Transverse colon (tissue), 4 donors: ENCODE measurements around the gene SAA4. TPM values are rescaled to one million over a fixed set of nuclear protein-coding genes. Genes with fewer than 3 reads are reported as not detected.

Source experiments
- DNase-seq: peaks from one replicate; pipeline ENCODE4 v3.0.0-alpha.2; 2019
- H3K27ac ChIP-seq, 4 donors: fragments of 200-600 bp; sonication (generic); 2 replicates each; pipeline ENCODE4 v1.5.1; 2016 to 2018; ENCODE audit warnings: inconsistent platforms in 4 of 4
- H3K27me3 ChIP-seq: fragments of 200-600 bp; sonication (generic); 2 replicates; pipeline ENCODE4 v1.5.1; 2017; ENCODE audit warnings: inconsistent platforms
- H3K36me3 ChIP-seq, 4 donors: fragments of 200-600 bp; sonication (generic); 2 replicates each; pipeline ENCODE4 v1.5.1; 2017 to 2019; ENCODE audit warnings: inconsistent platforms in 4 of 4
- H3K4me1 ChIP-seq, 4 donors: fragments of 200-600 bp; sonication (generic); 2 replicates each; pipeline ENCODE4 v1.5.1; 2017 to 2020; ENCODE audit warnings: inconsistent platforms in 4 of 4
- H3K4me3 ChIP-seq, 4 donors: fragments of 200-600 bp; sonication (generic); 1 replicate in 1 of 4; 2 replicates in 3 of 4; pipeline versions ENCODE4 v1.5.1 to v1.6.1; 2017 to 2019; ENCODE audit warnings: inconsistent platforms in 4 of 4
- H3K9me3 ChIP-seq, 2 donors: fragments of 200-600 bp; sonication (generic); 2 replicates each; pipeline ENCODE4 v1.5.1; 2017 to 2019; ENCODE audit warnings: inconsistent platforms in 2 of 2
- EP300 ChIP-seq: sonication (generic); formaldehyde crosslinking; IDR thresholded peaks from one replicate; pipeline ENCODE4 v1.6.1; 2017; ENCODE audit warnings: antibody characterized with exemption, low read depth
- POLR2A ChIP-seq: fragments of 450-650 bp; IDR thresholded peaks from one replicate; pipeline ENCODE4 v1.6.1; 2016; ENCODE audit warnings: antibody characterized with exemption, mild to moderate bottlenecking, moderate library complexity
- POLR2AphosphoS5 ChIP-seq, 3 donors: sonication (generic); formaldehyde crosslinking; IDR thresholded peaks; one replicate each; pipeline ENCODE4 v1.6.1; 2016; ENCODE audit warnings: antibody characterized with exemption in 3 of 3
- WGBS, 2 donors: methylation state at CpG; one replicate each; pipeline ENCODE4 v1.1.5; 2018; ENCODE audit warnings: low coverage in 1 of 2; 5-methylcytosine and 5-hydroxymethylcytosine counted together
- in situ Hi-C, 4 donors: fragments of 200-750 bp; cut with MboI; loops; one replicate each; pipeline versions ENCODE4 v1.15.0 to v1.15.1; 2017; ENCODE audit warnings: low sequenced_read_pairs in 3 of 4, low pct_ligation_motif_present in 1 of 4, low pct_unique_long_range_greater_than_20kb in 1 of 4
- intact Hi-C: fragments of 100-400 bp; cut with DNase I; formaldehyde crosslinking; loops from one replicate; pipeline ENCODE4 v1.15.1; 2023; ENCODE audit warnings: low total_unique reads
- total RNA-seq, 4 donors: library from RNA; depleted of rRNA; stranded (reverse); fragments of >200 nt; gene quantifications; one replicate each; pipeline ENCODE4 v1.1.0, GENCODE V29; 2016
- TF ChIP-seq, protein P1 (sequence below), 5 experiments: fragments of 200-600 bp in 3 of 5; fragments of 450-650 bp in 2 of 5; sonication (generic) in 3 of 5; IDR thresholded peaks; 1 replicate in 2 of 5; 2 replicates in 3 of 5; pipeline ENCODE4 v1.5.1; 2016 to 2017; ENCODE audit warnings: antibody characterized with exemption in 5 of 5, inconsistent platforms in 3 of 5, mild to moderate bottlenecking in 2 of 5, moderate library complexity in 1 of 5

Gene SAA4
- total RNA-seq, 4 donors from 2014 or later = not detected

DNA sequence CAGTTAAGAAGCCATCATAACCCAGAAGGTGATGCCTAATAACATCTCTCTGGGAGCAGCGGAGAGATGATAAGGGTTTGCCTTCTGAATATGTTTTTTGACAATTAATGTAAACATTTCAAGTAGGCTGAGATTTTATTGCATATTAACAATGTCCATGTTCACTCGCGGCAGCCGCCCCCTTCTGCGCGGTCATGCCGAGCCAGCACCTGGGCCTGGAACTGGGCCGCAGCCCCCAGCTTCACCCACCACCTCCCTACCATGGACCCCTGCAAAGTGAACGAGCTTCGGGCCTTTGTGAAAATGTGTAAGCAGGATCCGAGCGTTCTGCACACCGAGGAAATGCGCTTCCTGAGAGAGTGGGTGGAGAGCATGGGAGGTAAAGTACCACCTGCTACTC lies 25.1 kb upstream of the SAA4 start:
- H3K27me3 ChIP-seq = no peaks in the 10 kb centered on the region
- no peaks in the 10 kb centered on the region for H3K9me3 ChIP-seq
- no peak overlapping the region for H3K27ac ChIP-seq
- no peak for DNase-seq
- no peaks in the 10 kb centered on the region for H3K4me1 ChIP-seq
- WGBS, 2 donors = 92% methylated on average over 14 of the region's 14 CpGs; no CpG with 5 or more reads in 1 of the 2 donors
- no peak overlapping the region for H3K4me3 ChIP-seq
- no peaks in the 10 kb centered on the region for H3K36me3 ChIP-seq
- no peak for TF ChIP-seq EP300
- TF ChIP-seq, protein P1, sequence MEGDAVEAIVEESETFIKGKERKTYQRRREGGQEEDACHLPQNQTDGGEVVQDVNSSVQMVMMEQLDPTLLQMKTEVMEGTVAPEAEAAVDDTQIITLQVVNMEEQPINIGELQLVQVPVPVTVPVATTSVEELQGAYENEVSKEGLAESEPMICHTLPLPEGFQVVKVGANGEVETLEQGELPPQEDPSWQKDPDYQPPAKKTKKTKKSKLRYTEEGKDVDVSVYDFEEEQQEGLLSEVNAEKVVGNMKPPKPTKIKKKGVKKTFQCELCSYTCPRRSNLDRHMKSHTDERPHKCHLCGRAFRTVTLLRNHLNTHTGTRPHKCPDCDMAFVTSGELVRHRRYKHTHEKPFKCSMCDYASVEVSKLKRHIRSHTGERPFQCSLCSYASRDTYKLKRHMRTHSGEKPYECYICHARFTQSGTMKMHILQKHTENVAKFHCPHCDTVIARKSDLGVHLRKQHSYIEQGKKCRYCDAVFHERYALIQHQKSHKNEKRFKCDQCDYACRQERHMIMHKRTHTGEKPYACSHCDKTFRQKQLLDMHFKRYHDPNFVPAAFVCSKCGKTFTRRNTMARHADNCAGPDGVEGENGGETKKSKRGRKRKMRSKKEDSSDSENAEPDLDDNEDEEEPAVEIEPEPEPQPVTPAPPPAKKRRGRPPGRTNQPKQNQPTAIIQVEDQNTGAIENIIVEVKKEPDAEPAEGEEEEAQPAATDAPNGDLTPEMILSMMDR (IDR thresholded peaks at IDR 0.05) = no peak
- TF ChIP-seq POLR2A = no peak
- TF ChIP-seq POLR2AphosphoS5 (IDR thresholded peaks at IDR 0.05) = no peak
- in situ Hi-C loops = no loop called here
- intact Hi-C loops = no loop called here

DNA sequence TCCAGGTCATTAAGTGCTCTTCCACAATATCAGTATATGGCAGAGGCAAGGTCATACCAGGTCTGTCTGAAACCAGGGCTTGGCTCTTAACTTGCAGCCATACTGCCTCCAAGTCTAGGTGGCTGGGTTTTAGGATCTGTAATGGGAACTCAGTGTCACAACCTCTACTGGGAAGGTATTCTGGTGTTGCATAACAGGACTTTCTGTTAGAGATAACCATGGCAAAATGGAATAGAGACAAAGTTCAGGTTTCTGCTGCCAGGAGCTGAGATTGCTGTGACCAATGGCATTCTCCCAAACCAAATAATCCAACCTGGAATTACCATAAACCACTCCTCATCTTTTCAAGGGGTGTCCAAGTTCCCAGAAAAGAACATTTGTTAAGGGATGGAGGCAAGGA lies 22.7 kb upstream of the SAA4 start:
- no peaks in the 10 kb centered on the region for H3K27me3 ChIP-seq
- no peak overlapping the region for H3K4me3 ChIP-seq
- H3K36me3 ChIP-seq = no peaks in the 10 kb centered on the region
- TF ChIP-seq EP300 (no peak), POLR2A (no peak), POLR2AphosphoS5 (IDR thresholded peaks at IDR 0.05) (no peak)
- TF ChIP-seq, protein P1 (IDR thresholded peaks at IDR 0.05) = no peak
- no peaks in the 10 kb centered on the region for H3K9me3 ChIP-seq
- intact Hi-C loops = no loop called here
- no peak for DNase-seq
- no peak overlapping the region for H3K27ac ChIP-seq
- H3K4me1 ChIP-seq = no peaks in the 10 kb centered on the region
- in situ Hi-C loops = no loop called here

DNA sequence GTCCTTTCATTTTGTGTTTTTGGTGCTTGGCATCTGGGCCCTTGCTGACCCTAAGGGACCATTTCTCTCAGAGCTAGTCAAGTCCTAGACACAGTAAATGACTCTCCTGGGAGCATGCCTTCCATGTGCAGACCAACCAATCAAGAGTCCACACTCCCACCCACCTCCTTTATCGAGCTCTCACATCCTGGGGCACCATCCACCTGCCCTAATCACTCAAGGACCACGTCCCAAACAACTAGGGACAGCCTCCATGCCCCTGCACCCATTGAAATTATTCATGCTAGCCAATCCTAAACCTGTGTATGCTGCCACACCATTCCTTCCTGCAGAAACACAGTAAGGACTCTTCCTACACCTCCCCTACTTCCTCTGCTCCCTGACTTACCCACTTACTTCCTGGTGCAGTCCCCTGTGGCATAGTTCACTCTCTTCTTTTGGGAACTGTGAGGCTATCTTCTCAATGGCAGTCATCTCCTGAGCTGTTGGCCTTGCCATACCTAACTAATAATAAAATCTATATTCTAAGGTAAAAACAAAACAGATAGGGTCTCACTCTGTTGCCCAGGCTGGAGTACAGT lies 18.3 kb upstream of the SAA4 start:
- in situ Hi-C loops = no loop called here
- TF ChIP-seq POLR2AphosphoS5 (IDR thresholded peaks at IDR 0.05) = no peak
- TF ChIP-seq EP300 = no peak
- TF ChIP-seq, protein P1 (IDR thresholded peaks at IDR 0.05) = no peak
- no peak for TF ChIP-seq POLR2A
- WGBS, 2 donors = 77 to 85% methylated on average over 2 of the region's 2 CpGs

DNA sequence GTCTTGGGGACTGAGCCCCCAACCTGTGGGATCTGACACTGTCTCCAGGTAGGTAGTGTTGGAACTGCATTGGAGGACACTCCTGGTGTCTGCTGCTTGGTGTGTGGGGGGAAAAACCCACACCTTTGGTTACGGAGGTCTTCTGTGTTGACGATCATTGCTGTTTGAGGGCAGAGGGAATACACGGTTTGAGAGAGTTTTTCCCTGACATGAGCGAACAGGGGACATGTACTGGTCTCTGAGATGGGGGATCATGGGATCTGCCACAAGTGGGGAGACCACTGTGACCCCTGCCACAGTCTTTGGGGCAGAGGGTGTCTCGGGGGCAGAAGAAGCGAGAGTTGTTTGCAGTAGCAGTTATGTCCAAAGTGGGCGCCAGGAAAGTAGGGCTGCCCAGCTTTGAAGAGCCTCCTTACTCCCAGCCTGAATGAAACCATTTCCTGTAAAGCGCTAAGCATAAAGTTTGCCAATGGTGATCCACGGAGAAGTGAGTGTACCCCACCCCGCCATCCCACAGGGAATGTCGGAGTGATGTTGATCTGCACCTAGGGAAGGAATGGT lies 17.3 kb upstream of the SAA4 start:
- in situ Hi-C loops = no loop called here
- 85 to 90% methylated on average over 8 to 11 of the region's 11 CpGs for WGBS, 2 donors
- intact Hi-C loops = no loop called here
- no peaks in the 10 kb centered on the region for H3K36me3 ChIP-seq
- no peak for DNase-seq
- no peaks in the 10 kb centered on the region for H3K9me3 ChIP-seq
- H3K27ac ChIP-seq = no peak overlapping the region
- no peaks in the 10 kb centered on the region for H3K4me1 ChIP-seq
- no peak overlapping the region for H3K4me3 ChIP-seq
- no peak for TF ChIP-seq POLR2A
- no peak for TF ChIP-seq POLR2AphosphoS5 (IDR thresholded peaks at IDR 0.05)
- no peak for TF ChIP-seq EP300
- TF ChIP-seq, protein P1 (IDR thresholded peaks at IDR 0.05) = no peak
- no peaks in the 10 kb centered on the region for H3K27me3 ChIP-seq

More for the DNA sequence above, 18.3 kb upstream of the SAA4 start:
- no peaks in the 10 kb centered on the region for H3K27me3 ChIP-seq
- H3K9me3 ChIP-seq = no peaks in the 10 kb centered on the region
- no peaks in the 10 kb centered on the region for H3K4me1 ChIP-seq
- no peaks in the 10 kb centered on the region for H3K36me3 ChIP-seq
- H3K27ac ChIP-seq = no peak overlapping the region
- no peak overlapping the region for H3K4me3 ChIP-seq
- DNase-seq = no peak
- intact Hi-C loops = no loop called here
